Heart right ventricle (tissue), 12 donors: ENCODE data around the gene NAP1L1. TPM values are rescaled to one million over a fixed set of nuclear protein-coding genes. Genes with fewer than 3 reads are reported as not detected.

Source experiments
- polyA plus RNA-seq, 2 donors: library from polyadenylated mRNA; stranded (reverse); fragments of 200-250 nt; gene quantifications; one replicate each; pipeline ENCODE4 v1.2.3, GENCODE V29; 2013
- total RNA-seq, 10 donors: library from RNA; stranded (reverse); fragmentation: NEBNext Ultra II Directional in 3 of 10; extraction: Animal tissue kit (Norgen Biotek cat#: 25700) in 3 of 10; gene quantifications; one replicate each; pipeline versions ENCODE4 v1.2.1 to v1.2.4, GENCODE V29; 2021 to 2023
- donor health status: ischemic (EF 13 %, LVEDD 7.1; RV severe dilation, severe dysfunction).
- donor health status: healthy with polysubstance abuse.
- donor health status: DM: no; HTN: yes; CAD: no.
- donor health status: DM: no; HTN: no; CAD: no.
- donor health status: ischemic (EF 25% LVEDD 6.9; RV normal size, moderate dysfunction).
- donor health status: ischemic (EF 25% LVEDD 5.7; RV mildly dilated, moderate dysfunction).
- donor health status: healthy.
- donor health status: nonischemic (EF 11% LVEDD 7.7; RV severe dilation, severe dysfunction).
- donor health status: DM: yes; HTN: yes; CAD: no.
- donor health status: PGD.
- donor health status: ischemic (EF 29% LVEDD 5.4; RV normal size, mild dysfunction).
- donor health status: nonischemic (EF 23%, LVEDD 6.1; RV moderate dilation, normal function).

NAP1L1 gene
- total and polyA plus RNA-seq, 12 donors, result 164 to 363 (median 254) TPM

Other genes with a start within 250 kb of the NAP1L1 start
- gene PHLDA1, start 52.9 kb downstream of the NAP1L1 start, total RNA-seq, result 10 to 100 TPM in 8 of 10 donors, 1 to 10 TPM in 2; 1.5 to 43.5 (median 23.3) TPM
- 1 to 10 TPM; 2.5 to 4.7 TPM for gene PHLDA1, start 52.9 kb downstream of the NAP1L1 start, polyA plus RNA-seq